ENCODE data around the gene ASCC1.
A peak's percentile ranks its signal among the peaks of the same experiment; 100 is the strongest.

The ASCC1 gene

DNA sequence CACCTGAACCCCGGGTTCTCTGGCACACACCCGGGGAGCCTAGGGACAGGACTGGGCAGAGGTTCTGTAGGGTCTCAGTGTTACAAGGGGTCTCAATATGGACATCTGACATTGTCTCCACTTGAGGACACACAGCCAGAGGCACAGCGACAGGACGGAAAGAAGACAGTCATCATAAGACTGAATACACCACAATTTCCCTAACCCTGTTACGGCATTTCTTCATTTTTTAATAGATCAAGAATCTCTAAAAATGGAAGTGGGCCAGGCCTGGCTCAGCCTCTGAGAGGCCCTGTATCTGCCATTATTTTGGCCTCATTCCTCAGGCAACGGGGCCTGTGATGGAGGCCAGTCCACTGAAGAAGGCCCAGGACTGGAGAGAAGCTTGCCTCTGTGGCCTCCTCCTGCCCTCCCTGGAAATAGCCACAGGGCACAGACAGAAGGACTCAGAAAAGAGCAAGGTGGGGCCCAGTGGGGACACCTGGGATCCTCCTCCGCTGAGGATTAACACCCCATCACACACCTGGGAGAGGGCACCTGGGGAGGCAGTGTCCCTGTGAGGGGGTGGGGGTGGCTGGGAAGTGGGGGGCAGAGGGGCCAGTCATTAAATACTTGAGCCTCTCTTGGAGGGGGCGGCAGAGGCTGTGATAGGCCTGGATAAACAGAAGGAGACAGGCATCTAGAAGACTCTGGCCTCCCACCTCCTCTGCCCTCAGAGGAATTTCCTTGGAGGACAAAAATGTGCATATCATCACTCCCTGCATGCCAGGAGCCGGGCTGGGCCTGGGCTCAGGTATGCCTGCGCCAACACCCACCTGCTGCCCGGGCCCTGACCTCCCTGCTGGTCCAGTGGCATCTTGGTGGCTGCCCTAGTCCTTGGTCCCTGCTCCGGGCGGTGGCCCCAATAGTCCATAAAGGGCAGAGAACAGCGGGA, 135.8 kb downstream of the ASCC1 start:
- Histone ChIP-seq H3K4me3 (ENCODE audit: low read depth in 1 of 2, low read length in 2 of 2) (no peak overlapping the region; a peak in 1 of 4 replicates), H3K9ac (ENCODE audit: low read depth, low read length) (peak overlapping the region; percentile 41), H3K36me3 (ENCODE audit: insufficient read depth, low read length) (no peaks in the 10 kb centered on the region), H3K27ac (ENCODE audit: low read length) (peak overlapping the region; percentile 87), H3K27me3 (ENCODE audit: insufficient read depth, low read length, poor library complexity) (no peaks in the 10 kb centered on the region), H2AFZ (ENCODE audit: low read depth, low read length) (peak overlapping the region; percentile 66), H3K9me3 (ENCODE audit: insufficient read depth, low read length, severe bottlenecking) (no peaks in the 10 kb centered on the region), H4K20me1 (ENCODE audit: insufficient read depth, low read length) (no peaks in the 10 kb centered on the region), H3K79me2 (ENCODE audit: insufficient read depth, low read length) (no peaks in the 10 kb centered on the region), H3K4me1 (ENCODE audit: insufficient read depth, low read length) (peaks cover 25% of the 10 kb centered on the region), H3K4me2 (ENCODE audit: insufficient read depth, low read length) (peak overlapping the region; percentile 51)
- no peak for DNase-seq
- no peak for ATAC-seq (ENCODE audit: insufficient read depth, low read depth)
- TF ChIP-seq EZH2 (IDR thresholded peaks at IDR 0.05; ENCODE audit: borderline replicate concordance, low read depth, low read length, severe bottlenecking) = no peak
- TF ChIP-seq, protein P1, sequence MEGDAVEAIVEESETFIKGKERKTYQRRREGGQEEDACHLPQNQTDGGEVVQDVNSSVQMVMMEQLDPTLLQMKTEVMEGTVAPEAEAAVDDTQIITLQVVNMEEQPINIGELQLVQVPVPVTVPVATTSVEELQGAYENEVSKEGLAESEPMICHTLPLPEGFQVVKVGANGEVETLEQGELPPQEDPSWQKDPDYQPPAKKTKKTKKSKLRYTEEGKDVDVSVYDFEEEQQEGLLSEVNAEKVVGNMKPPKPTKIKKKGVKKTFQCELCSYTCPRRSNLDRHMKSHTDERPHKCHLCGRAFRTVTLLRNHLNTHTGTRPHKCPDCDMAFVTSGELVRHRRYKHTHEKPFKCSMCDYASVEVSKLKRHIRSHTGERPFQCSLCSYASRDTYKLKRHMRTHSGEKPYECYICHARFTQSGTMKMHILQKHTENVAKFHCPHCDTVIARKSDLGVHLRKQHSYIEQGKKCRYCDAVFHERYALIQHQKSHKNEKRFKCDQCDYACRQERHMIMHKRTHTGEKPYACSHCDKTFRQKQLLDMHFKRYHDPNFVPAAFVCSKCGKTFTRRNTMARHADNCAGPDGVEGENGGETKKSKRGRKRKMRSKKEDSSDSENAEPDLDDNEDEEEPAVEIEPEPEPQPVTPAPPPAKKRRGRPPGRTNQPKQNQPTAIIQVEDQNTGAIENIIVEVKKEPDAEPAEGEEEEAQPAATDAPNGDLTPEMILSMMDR (IDR thresholded peaks at IDR 0.05; ENCODE audit: borderline replicate concordance, extremely low read depth, low read length, poor library complexity, severe bottlenecking) = no peak

DNA sequence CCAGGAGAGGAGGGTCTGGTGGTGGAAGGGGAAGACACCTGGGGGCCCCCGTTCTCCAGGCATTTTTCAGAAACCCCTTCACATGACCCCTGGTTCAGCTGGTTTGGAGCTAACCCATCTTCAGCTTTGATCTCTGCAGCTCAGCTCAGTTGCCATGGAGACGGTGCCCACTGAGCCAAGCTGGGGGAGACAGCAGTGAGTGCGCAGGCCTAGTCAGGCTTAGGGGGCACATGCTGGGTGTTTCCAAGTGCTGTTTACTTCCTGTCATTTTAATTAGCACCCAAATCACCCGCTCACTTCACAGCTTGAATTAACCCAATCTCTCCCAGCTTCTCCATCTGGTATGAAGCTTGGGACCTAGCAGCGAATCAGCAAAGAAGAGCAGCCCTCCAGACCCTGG, 136.7 kb downstream of the ASCC1 start:
- DNase-seq (peak; percentile 94), ATAC-seq (ENCODE audit: insufficient read depth, low read depth) (peak; percentile 97)
- peak overlapping the region; percentile 51 for H3K4me2 ChIP-seq (ENCODE audit: insufficient read depth, low read length)
- TF ChIP-seq EZH2 (IDR thresholded peaks at IDR 0.05; ENCODE audit: borderline replicate concordance, low read depth, low read length, severe bottlenecking) = no peak
- TF ChIP-seq, protein P1 (IDR thresholded peaks at IDR 0.05; ENCODE audit: borderline replicate concordance, extremely low read depth, low read length, poor library complexity, severe bottlenecking) = peak; percentile 47
- H3K9me3 ChIP-seq (ENCODE audit: insufficient read depth, low read length, severe bottlenecking) = no peaks in the 10 kb centered on the region
- H2AFZ ChIP-seq (ENCODE audit: low read depth, low read length) = peak overlapping the region; percentile 66
- H3K4me1 ChIP-seq (ENCODE audit: insufficient read depth, low read length) = peaks cover 25% of the 10 kb centered on the region
- no peaks in the 10 kb centered on the region for H4K20me1 ChIP-seq (ENCODE audit: insufficient read depth, low read length)
- peak overlapping the region; percentile 41 for H3K9ac ChIP-seq (ENCODE audit: low read depth, low read length)
- no peaks in the 10 kb centered on the region for H3K79me2 ChIP-seq (ENCODE audit: insufficient read depth, low read length)
- peak overlapping the region in 1 of 2 experiments; percentile 17; a peak in 2 of 4 replicates for H3K4me3 ChIP-seq (ENCODE audit: low read depth in 1 of 2, low read length in 2 of 2)
- no peaks in the 10 kb centered on the region for H3K36me3 ChIP-seq (ENCODE audit: insufficient read depth, low read length)
- no peaks in the 10 kb centered on the region for H3K27me3 ChIP-seq (ENCODE audit: insufficient read depth, low read length, poor library complexity)
- peak overlapping the region; percentile 87 for H3K27ac ChIP-seq (ENCODE audit: low read length)

DNA sequence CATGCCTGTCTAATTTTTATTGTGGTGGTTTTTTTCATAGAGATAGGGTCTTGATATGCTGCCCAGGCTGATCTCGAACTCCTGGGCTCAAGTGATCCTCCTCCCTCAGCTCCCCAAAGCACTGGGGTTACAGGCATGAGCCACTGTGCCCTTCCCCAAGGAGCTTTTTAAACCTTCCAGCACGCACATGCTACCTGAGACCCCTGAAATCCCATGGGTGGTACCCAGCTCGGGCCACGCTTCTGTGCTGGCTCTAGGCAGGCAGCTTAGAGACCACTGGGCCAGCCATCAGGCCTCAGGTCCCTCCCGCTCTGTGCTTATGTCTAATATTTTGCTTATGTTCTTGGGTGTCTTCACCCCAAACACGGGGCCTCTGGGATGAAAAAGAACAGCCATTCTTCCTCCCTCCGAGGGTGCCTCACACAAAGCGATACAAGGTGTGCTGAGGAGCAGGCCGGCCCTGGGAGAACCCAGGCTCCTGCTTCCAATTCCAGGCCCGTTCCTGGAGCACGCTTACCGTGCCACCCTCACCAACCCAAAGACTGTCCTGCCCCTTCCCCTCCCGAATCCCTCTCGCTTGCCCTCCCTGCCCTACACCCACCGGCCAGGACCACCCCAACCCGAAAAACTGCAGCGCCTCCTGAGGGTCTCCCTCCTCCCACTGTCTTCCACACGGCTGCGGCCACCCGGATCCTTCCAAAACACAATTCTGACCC, 138.6 kb downstream of the ASCC1 start:
- DNase-seq = no peak
- H3K27ac ChIP-seq (ENCODE audit: low read length) = no peak overlapping the region
- no peaks in the 10 kb centered on the region for H4K20me1 ChIP-seq (ENCODE audit: insufficient read depth, low read length)
- H3K4me2 ChIP-seq (ENCODE audit: insufficient read depth, low read length) = no peak overlapping the region
- H3K4me3 ChIP-seq (ENCODE audit: low read depth in 1 of 2, low read length in 2 of 2) = no peak overlapping the region
- H3K36me3 ChIP-seq (ENCODE audit: insufficient read depth, low read length) = no peaks in the 10 kb centered on the region
- no peaks in the 10 kb centered on the region for H3K9me3 ChIP-seq (ENCODE audit: insufficient read depth, low read length, severe bottlenecking)
- no peaks in the 10 kb centered on the region for H3K79me2 ChIP-seq (ENCODE audit: insufficient read depth, low read length)
- TF ChIP-seq, protein P1 (IDR thresholded peaks at IDR 0.05; ENCODE audit: borderline replicate concordance, extremely low read depth, low read length, poor library complexity, severe bottlenecking) = no peak
- no peak for TF ChIP-seq EZH2 (IDR thresholded peaks at IDR 0.05; ENCODE audit: borderline replicate concordance, low read depth, low read length, severe bottlenecking)
- no peak overlapping the region for H3K9ac ChIP-seq (ENCODE audit: low read depth, low read length)
- H3K4me1 ChIP-seq (ENCODE audit: insufficient read depth, low read length) = peaks cover 25% of the 10 kb centered on the region
- H3K27me3 ChIP-seq (ENCODE audit: insufficient read depth, low read length, poor library complexity) = no peaks in the 10 kb centered on the region
- ATAC-seq (ENCODE audit: insufficient read depth, low read depth) = no peak
- H2AFZ ChIP-seq (ENCODE audit: low read depth, low read length) = no peak overlapping the region

All from DND-41 (cell line).